ENCODE measurements around the gene HOXC12.

DNA sequence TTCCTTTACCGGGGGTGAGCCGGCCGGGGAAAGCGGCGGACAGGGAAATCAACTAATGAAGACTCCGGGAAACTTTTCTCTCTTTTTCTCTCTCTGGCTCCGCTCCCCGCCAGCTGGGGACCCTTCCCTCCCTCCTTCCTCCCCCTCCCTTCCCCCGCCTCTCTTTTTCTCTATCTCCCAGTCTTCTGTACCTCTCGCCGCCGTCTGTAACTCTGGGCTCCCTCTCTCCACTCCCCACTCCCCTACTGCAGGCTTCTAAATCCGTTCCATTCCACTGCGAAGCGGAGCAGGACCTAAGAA lies 11.3 kb downstream of the HOXC12 start:
- no peak for TF ChIP-seq CTCF (IDR thresholded peaks at IDR 0.05 in 4 of 5, conservative IDR thresholded peaks at IDR 0.05 in 1 of 5)
- no peak for TF ChIP-seq POLR2A (IDR thresholded peaks at IDR 0.05)

Data from gastrocnemius medialis (tissue), 4 donors.